ENCODE measurements around the gene ATAD3B.

The ATAD3B gene

DNA sequence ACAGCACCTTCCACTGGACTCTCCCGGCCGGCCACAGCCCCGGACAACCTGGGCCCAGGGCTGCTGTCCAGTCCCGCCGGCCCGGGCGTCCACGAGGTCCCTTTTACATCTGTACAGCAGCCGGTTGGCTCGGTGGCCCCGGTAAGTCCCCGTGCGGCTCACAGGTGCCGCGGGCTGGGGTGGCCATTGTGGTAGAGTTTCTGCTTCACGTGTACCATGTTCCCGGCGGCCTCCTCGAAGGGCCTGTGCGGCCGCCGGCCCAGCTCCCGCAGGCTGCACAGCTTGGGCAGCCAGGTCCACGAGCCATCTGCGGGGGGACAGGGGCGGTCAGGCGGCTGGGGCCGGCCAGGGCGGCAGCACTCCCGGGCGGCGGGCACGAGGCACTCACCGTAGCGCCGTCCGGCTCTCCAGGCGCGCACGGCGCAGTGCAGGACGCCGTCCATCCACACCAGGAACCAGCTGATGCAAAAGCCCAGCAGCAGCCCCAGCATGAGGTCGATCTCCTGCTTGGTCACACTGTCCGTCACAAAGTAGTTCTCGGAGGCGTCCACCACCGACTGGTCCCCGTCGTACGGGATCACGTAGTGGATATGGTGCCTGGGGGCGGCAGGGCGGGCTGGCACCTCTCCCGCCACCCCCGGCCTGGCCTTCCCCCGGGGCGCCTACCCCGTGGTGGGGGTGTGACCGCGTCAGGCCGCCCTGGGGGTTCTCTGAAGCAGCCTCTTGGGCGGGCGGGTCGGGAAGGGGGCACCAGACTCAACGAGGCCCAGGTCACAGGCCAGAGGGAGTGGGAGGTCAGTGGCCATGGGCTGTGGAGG is 63.8 kb downstream of the ATAD3B start:
- ChIA-PET CTCF (no interaction called here), POLR2A (interaction anchor here (1.1 kb wide), 1 partner anchor 19 kb away, joined by 3 read pairs; no protein-coding TSS in a partner anchor)
- no peak for DNase-seq (ENCODE audit: extremely low spot score)
- TF ChIP-seq TARDBP (IDR thresholded peaks at IDR 0.05), result no peak
- no peak for TF ChIP-seq BHLHE40 (IDR thresholded peaks at IDR 0.05; ENCODE audit: borderline replicate concordance)
- TF ChIP-seq FOXM1 (IDR thresholded peaks at IDR 0.05; ENCODE audit: borderline replicate concordance), result no peak
- no peak for TF ChIP-seq HDGF (IDR thresholded peaks at IDR 0.05; ENCODE audit: borderline replicate concordance)
- no peak for TF ChIP-seq NFRKB (IDR thresholded peaks at IDR 0.05)
- TF ChIP-seq ELF4 (IDR thresholded peaks at IDR 0.05), result no peak
- no peak for TF ChIP-seq ZNF384 (IDR thresholded peaks at IDR 0.05)
- no peak for TF ChIP-seq LEF1 (IDR thresholded peaks at IDR 0.05; ENCODE audit: borderline replicate concordance)
- no peak for TF ChIP-seq ARNT (IDR thresholded peaks at IDR 0.05)
- no peak for TF ChIP-seq FOXK2 (IDR thresholded peaks at IDR 0.05)
- TF ChIP-seq SP1 (IDR thresholded peaks at IDR 0.05), result no peak
- no peak for TF ChIP-seq FOXA1 (IDR thresholded peaks at IDR 0.05)
- TF ChIP-seq CTBP1 (IDR thresholded peaks at IDR 0.05; ENCODE audit: borderline replicate concordance), result no peak
- no peak for TF ChIP-seq L3MBTL2 (conservative IDR thresholded peaks at IDR 0.05)
- no peak for TF ChIP-seq SUZ12 (IDR thresholded peaks at IDR 0.05)
- TF ChIP-seq, protein P1, sequence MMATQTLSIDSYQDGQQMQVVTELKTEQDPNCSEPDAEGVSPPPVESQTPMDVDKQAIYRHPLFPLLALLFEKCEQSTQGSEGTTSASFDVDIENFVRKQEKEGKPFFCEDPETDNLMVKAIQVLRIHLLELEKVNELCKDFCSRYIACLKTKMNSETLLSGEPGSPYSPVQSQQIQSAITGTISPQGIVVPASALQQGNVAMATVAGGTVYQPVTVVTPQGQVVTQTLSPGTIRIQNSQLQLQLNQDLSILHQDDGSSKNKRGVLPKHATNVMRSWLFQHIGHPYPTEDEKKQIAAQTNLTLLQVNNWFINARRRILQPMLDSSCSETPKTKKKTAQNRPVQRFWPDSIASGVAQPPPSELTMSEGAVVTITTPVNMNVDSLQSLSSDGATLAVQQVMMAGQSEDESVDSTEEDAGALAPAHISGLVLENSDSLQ (IDR thresholded peaks at IDR 0.05), result no peak

DNA sequence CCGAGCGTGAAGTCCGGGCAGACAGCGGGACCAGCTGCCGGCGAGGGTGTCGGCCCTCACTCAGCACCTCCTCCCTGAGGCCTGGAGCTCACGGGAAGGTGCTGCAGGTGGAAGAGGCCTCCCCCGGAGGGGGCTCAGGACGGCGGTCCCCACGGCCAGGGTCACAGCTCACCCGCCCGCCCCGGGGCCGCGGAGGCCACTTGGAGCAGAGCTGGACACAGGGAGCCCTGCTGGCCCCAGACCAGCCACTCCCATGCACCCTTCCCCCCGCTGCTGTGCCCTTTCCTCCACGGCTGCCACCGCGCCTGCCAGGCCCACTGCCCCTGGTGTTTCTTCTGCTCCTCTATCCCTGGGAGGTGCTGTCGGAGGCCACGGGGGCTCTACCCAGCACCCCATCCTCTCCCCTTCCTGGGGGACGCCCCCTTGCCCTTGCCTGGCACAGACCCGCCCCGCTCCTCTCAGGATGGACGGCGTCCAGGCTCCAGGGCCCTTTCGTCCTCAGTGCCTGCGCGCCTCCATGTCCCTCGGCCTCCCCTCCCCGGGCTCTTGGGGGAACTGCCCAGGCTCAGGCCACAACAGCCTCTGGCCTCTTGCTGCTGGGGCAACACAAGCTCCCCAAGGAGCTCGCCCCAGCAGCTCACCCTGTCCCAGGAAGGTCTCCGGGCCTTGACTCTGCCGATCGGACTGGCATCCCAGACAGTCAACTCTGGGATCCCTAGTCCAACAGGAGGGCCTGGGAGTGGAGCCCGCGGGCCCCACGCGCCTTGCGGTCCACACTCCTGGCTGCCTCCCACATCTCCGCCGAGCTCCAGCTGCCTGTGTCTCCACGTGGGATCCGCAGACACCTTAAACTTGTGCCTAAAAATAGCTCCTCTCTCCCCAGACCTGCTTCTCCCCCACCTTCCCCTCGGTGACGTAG is 64.7 kb downstream of the ATAD3B start:
- ChIA-PET CTCF (no interaction called here), POLR2A (interaction anchor here (1.1 to 1.2 kb wide), 2 partner anchors 13 to 18 kb away, joined by 3 read pairs; no protein-coding TSS in a partner anchor)
- DNase-seq (ENCODE audit: extremely low spot score), result no peak
- TF ChIP-seq BHLHE40 (IDR thresholded peaks at IDR 0.05; ENCODE audit: borderline replicate concordance), result no peak
- no peak for TF ChIP-seq ZNF384 (IDR thresholded peaks at IDR 0.05)
- no peak for TF ChIP-seq HDGF (IDR thresholded peaks at IDR 0.05; ENCODE audit: borderline replicate concordance)
- no peak for TF ChIP-seq FOXA1 (IDR thresholded peaks at IDR 0.05)
- TF ChIP-seq LEF1 (IDR thresholded peaks at IDR 0.05; ENCODE audit: borderline replicate concordance), result no peak
- TF ChIP-seq L3MBTL2 (conservative IDR thresholded peaks at IDR 0.05), result no peak
- TF ChIP-seq NFRKB (IDR thresholded peaks at IDR 0.05), result no peak
- TF ChIP-seq CTBP1 (IDR thresholded peaks at IDR 0.05; ENCODE audit: borderline replicate concordance), result no peak
- no peak for TF ChIP-seq TARDBP (IDR thresholded peaks at IDR 0.05)
- no peak for TF ChIP-seq FOXK2 (IDR thresholded peaks at IDR 0.05)
- no peak for TF ChIP-seq ARNT (IDR thresholded peaks at IDR 0.05)
- no peak for TF ChIP-seq SP1 (IDR thresholded peaks at IDR 0.05)
- TF ChIP-seq ELF4 (IDR thresholded peaks at IDR 0.05), result no peak
- no peak for TF ChIP-seq FOXM1 (IDR thresholded peaks at IDR 0.05; ENCODE audit: borderline replicate concordance)
- TF ChIP-seq SUZ12 (IDR thresholded peaks at IDR 0.05), result no peak
- TF ChIP-seq, protein P1 (IDR thresholded peaks at IDR 0.05), result no peak

DNA sequence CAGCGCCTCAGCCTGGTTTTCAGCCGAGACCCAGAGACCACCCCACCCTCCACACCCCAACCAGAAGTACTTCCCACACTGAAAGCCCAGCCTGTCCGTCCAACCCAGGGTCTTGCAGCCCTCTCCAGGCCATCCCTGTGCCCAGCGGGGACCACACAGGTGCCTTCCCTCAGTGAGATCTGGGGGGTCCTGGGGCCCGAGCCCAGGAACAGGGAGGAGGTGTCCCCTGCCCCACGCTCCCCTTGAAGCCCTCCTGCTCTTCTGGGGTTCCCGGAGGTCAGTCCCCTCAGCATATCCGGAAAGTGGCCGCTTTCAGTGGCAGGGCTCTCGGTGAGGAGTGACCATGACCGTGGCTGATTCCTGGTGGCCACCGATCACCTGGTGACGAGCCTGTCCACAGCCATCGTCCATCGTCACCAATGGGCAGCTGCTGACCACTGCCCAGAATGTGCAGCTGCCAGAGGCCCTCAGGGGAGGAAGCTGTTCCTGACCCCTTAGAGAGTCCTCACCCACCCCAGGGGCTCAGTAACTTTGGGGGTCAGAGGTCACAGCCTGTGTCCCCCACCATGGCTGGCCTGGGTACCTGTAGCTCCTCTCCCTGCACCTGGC is 65.5 kb downstream of the ATAD3B start:
- no peak for DNase-seq (ENCODE audit: extremely low spot score)
- POLR2A ChIA-PET, result interaction anchor here (1.2 kb wide), 1 partner anchor 14 kb away, joined by 3 read pairs; no protein-coding TSS in a partner anchor
- no peak for TF ChIP-seq HDGF (IDR thresholded peaks at IDR 0.05; ENCODE audit: borderline replicate concordance)
- TF ChIP-seq L3MBTL2 (conservative IDR thresholded peaks at IDR 0.05), result no peak
- no peak for TF ChIP-seq ZNF384 (IDR thresholded peaks at IDR 0.05)
- TF ChIP-seq SUZ12 (IDR thresholded peaks at IDR 0.05), result no peak
- TF ChIP-seq BHLHE40 (IDR thresholded peaks at IDR 0.05; ENCODE audit: borderline replicate concordance), result no peak
- no peak for TF ChIP-seq NFRKB (IDR thresholded peaks at IDR 0.05)
- TF ChIP-seq, protein P1 (IDR thresholded peaks at IDR 0.05), result no peak
- no peak for TF ChIP-seq CTBP1 (IDR thresholded peaks at IDR 0.05; ENCODE audit: borderline replicate concordance)
- no peak for TF ChIP-seq FOXM1 (IDR thresholded peaks at IDR 0.05; ENCODE audit: borderline replicate concordance)
- no peak for TF ChIP-seq FOXA1 (IDR thresholded peaks at IDR 0.05)
- no peak for TF ChIP-seq LEF1 (IDR thresholded peaks at IDR 0.05; ENCODE audit: borderline replicate concordance)
- CTCF ChIA-PET, result no interaction called here

DNA sequence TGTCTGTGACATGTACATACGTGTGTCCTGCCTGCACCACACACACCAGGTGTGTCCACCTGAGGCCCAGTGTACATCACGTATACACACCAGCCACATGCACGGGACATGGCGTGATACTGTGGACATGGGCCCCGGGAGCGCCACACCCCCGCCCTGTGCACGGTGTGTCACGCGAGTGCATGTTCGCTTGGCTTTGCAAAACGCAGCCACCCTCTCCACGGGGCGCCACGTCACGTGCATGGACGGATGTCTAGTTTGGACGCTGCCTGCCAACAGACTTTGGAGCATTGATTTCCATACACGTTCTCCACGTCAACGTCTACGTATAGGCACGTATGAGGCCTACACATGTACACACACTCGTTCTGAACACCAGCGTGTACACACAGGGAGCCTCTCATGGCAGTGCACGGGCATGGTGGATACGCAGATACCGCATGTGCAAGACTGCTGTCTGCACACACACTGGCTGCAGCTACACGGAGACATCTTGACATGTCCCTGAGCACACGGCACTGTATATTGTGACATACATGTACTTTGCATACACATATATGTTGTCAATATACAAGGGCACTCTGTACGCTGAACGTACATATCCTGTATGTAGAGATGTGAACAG is 66.2 kb downstream of the ATAD3B start:
- ChIA-PET CTCF (no interaction called here), POLR2A (no interaction called here)
- DNase-seq (ENCODE audit: extremely low spot score), result no peak
- no peak for TF ChIP-seq CTBP1 (IDR thresholded peaks at IDR 0.05; ENCODE audit: borderline replicate concordance)
- TF ChIP-seq FOXM1 (IDR thresholded peaks at IDR 0.05; ENCODE audit: borderline replicate concordance), result no peak
- TF ChIP-seq ELF4 (IDR thresholded peaks at IDR 0.05), result no peak
- no peak for TF ChIP-seq FOXA1 (IDR thresholded peaks at IDR 0.05)
- TF ChIP-seq ARNT (IDR thresholded peaks at IDR 0.05), result no peak
- TF ChIP-seq TARDBP (IDR thresholded peaks at IDR 0.05), result no peak

DNA sequence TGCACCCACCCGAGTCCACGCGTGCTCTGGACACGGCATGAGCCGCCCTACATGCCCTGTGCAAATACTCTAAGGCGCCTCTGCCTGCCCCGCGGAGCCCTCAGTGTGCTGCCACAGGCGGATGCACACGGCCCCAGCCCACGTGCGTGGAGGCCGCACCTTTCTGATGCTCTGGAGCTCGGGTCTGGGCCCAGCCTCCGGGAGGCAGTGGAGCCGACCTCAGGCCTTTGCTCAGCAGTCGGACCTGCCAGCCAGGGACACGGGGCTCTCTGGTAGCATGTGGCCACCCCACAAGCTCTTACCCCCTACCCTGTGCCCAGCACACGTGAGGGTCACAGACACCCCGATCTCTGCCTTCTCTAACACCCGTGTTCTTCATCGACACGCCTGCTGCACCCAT is 66.8 kb downstream of the ATAD3B start:
- ChIA-PET CTCF (no interaction called here), POLR2A (no interaction called here)
- TF ChIP-seq FOXA1 (IDR thresholded peaks at IDR 0.05), result no peak
- no peak for TF ChIP-seq NFRKB (IDR thresholded peaks at IDR 0.05)
- TF ChIP-seq L3MBTL2 (conservative IDR thresholded peaks at IDR 0.05), result no peak
- TF ChIP-seq LEF1 (IDR thresholded peaks at IDR 0.05; ENCODE audit: borderline replicate concordance), result no peak
- TF ChIP-seq ARNT (IDR thresholded peaks at IDR 0.05), result no peak
- no peak for TF ChIP-seq SP1 (IDR thresholded peaks at IDR 0.05)
- TF ChIP-seq ELF4 (IDR thresholded peaks at IDR 0.05), result no peak
- no peak for TF ChIP-seq HDGF (IDR thresholded peaks at IDR 0.05; ENCODE audit: borderline replicate concordance)
- TF ChIP-seq, protein P1 (IDR thresholded peaks at IDR 0.05), result no peak
- no peak for TF ChIP-seq SUZ12 (IDR thresholded peaks at IDR 0.05)
- TF ChIP-seq BHLHE40 (IDR thresholded peaks at IDR 0.05; ENCODE audit: borderline replicate concordance), result no peak
- no peak for DNase-seq (ENCODE audit: extremely low spot score)
